ENCODE measurements around the gene TXNL1.

DNA sequence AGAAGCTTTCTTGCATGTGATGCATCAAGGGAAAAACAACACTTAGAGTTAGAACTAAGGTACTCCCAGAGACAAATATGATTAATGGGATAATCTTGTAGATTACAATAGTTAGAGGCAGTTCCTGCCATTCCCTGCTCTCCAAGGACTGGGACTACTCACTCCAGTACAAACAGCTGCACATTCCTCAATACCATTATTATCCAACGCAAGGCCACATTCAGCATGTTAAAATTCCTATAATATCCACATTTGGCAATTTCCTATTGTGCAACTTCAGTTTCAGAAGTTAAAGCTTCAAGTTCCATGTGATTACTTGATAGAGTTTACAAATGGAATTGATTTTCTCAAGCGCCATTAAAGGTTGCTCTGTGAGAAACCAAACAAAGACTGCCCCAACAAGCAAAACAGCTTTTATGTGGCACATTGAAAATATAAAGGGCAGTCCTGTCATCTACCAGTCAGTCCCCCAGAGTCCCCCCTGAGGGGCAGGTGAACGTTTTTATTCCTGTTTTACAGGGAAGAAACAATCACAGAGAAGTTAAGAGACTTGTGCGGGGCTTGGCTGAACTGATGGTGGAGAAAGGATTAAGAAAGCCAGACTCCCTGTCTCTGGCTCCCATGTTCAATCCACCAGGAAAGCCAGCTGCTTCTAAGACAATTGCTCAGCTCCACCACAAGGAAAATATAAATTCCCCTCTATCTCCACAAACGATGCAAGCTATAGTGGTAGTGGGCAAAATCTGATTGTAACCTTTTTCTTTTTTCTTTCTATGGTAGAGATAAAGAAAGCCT lies 72.6 kb downstream of the TXNL1 start:
- no peak for TF ChIP-seq EZH2 (IDR thresholded peaks at IDR 0.05; ENCODE audit: low read depth)
- TF ChIP-seq, protein P1, sequence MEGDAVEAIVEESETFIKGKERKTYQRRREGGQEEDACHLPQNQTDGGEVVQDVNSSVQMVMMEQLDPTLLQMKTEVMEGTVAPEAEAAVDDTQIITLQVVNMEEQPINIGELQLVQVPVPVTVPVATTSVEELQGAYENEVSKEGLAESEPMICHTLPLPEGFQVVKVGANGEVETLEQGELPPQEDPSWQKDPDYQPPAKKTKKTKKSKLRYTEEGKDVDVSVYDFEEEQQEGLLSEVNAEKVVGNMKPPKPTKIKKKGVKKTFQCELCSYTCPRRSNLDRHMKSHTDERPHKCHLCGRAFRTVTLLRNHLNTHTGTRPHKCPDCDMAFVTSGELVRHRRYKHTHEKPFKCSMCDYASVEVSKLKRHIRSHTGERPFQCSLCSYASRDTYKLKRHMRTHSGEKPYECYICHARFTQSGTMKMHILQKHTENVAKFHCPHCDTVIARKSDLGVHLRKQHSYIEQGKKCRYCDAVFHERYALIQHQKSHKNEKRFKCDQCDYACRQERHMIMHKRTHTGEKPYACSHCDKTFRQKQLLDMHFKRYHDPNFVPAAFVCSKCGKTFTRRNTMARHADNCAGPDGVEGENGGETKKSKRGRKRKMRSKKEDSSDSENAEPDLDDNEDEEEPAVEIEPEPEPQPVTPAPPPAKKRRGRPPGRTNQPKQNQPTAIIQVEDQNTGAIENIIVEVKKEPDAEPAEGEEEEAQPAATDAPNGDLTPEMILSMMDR (conservative IDR thresholded peaks at IDR 0.05), result no peak

All from PC-9 (cell line).